ENCODE results near the gene FRMD4A.

Gene FRMD4A

GRCh38 chr10:13703997-13704536, 626.7 kb downstream of the FRMD4A start:
- TF ChIP-seq CTCF (IDR thresholded peaks at IDR 0.05; ENCODE audit: low read depth, low read length, missing control alignments): no peak
- peak overlapping the region; percentile 75 for H3K4me3 ChIP-seq (ENCODE audit: low read depth, low read length)
- H3K27me3 ChIP-seq (replicated peaks): no peaks in the 10 kb centered on the region
- H3K36me3 ChIP-seq (replicated peaks): peaks cover 51% of the 10 kb centered on the region
- in situ Hi-C loops (cut with HindIII; ENCODE audit: low pct_ligation_motif_present, low sequenced_read_pairs): no loop called here
- H3K27ac ChIP-seq: no peak overlapping the region
- no peak for DNase-seq

- H3K27me3 ChIP-seq (replicated peaks): no peaks in the 10 kb centered on the region
- in situ Hi-C loops (cut with HindIII; ENCODE audit: low pct_ligation_motif_present, low sequenced_read_pairs): no loop called here
- TF ChIP-seq CTCF (IDR thresholded peaks at IDR 0.05; ENCODE audit: low read depth, low read length, missing control alignments): no peak
- no peak for DNase-seq
- no peak overlapping the region for H3K27ac ChIP-seq
- peaks cover 58% of the 10 kb centered on the region for H3K36me3 ChIP-seq (replicated peaks)
- H3K4me3 ChIP-seq (ENCODE audit: low read depth, low read length): peak overlapping the region; percentile 75
Measured at GRCh38 chr10:13703101-13703818, 627.5 kb downstream of the FRMD4A start.

- TF ChIP-seq CTCF (IDR thresholded peaks at IDR 0.05; ENCODE audit: low read depth, low read length, missing control alignments): no peak
- Histone ChIP-seq H3K27me3 (replicated peaks) (no peaks in the 10 kb centered on the region), H3K4me3 (ENCODE audit: low read depth, low read length) (peak overlapping the region; percentile 1), H3K27ac (no peak overlapping the region), H3K36me3 (replicated peaks) (peaks cover 70% of the 10 kb centered on the region)
- in situ Hi-C loops (cut with HindIII; ENCODE audit: low pct_ligation_motif_present, low sequenced_read_pairs): no loop called here
- DNase-seq: no peak
Measured at GRCh38 chr10:13701157-13701919, 629.4 kb downstream of the FRMD4A start.

GRCh38 chr10:13700473-13701144, 630.1 kb downstream of the FRMD4A start:
- no peak overlapping the region for H3K4me3 ChIP-seq (ENCODE audit: low read depth, low read length)
- no peak for DNase-seq
- TF ChIP-seq CTCF (IDR thresholded peaks at IDR 0.05; ENCODE audit: low read depth, low read length, missing control alignments): no peak
- peaks cover 77% of the 10 kb centered on the region for H3K36me3 ChIP-seq (replicated peaks)
- peak overlapping the region; percentile 16 for H3K27ac ChIP-seq
- in situ Hi-C loops (cut with HindIII; ENCODE audit: low pct_ligation_motif_present, low sequenced_read_pairs): no loop called here
- no peaks in the 10 kb centered on the region for H3K27me3 ChIP-seq (replicated peaks)

DNA sequence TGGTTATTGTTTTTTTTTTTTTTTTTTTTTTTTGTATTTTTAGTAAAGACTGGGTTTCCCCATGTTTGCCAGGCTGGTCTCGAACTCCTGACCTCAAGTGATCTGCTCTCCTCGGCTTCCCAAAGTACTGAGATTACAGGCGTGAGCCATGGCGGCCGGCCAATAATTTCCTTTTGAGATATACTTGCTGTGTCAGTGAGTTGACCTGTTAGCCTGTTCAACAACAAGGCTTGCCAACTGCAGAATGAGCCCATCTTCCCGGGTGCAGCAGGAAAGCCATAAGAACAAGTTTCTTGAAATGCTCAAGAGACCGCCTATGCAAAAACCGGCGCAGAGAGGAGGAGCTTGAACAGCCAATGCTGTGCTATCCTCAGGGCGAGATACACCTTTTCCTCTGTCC, 631.5 kb downstream of the FRMD4A start:
- H3K36me3 ChIP-seq (replicated peaks): peaks cover 80% of the 10 kb centered on the region
- DNase-seq: no peak
- in situ Hi-C loops (cut with HindIII; ENCODE audit: low pct_ligation_motif_present, low sequenced_read_pairs): no loop called here

More for the DNA sequence above, 631.5 kb downstream of the FRMD4A start:
- no peak for TF ChIP-seq CTCF (IDR thresholded peaks at IDR 0.05; ENCODE audit: low read depth, low read length, missing control alignments)
- Histone ChIP-seq H3K27ac (no peak overlapping the region), H3K4me3 (ENCODE audit: low read depth, low read length) (no peak overlapping the region), H3K27me3 (replicated peaks) (no peaks in the 10 kb centered on the region)

All from brain microvascular endothelial cell (primary cell).